HG02571 (cell line): ENCODE measurements around the gene LAMC2.
"Not testable (repeated sequence)": the region's sequence is repeated elsewhere in the genome, so short reads cannot be mapped to it uniquely, and the experiment has no call there.

Experiments used
- ATAC-seq: cut with Tn5 transposase; IDR thresholded peaks from one replicate; pipeline ENCODE4 v1.9.1; 2021; ENCODE audit warnings: mild to moderate bottlenecking, moderate library complexity; ENCODE audit not compliant: unreplicated experiment

The LAMC2 gene

DNA sequence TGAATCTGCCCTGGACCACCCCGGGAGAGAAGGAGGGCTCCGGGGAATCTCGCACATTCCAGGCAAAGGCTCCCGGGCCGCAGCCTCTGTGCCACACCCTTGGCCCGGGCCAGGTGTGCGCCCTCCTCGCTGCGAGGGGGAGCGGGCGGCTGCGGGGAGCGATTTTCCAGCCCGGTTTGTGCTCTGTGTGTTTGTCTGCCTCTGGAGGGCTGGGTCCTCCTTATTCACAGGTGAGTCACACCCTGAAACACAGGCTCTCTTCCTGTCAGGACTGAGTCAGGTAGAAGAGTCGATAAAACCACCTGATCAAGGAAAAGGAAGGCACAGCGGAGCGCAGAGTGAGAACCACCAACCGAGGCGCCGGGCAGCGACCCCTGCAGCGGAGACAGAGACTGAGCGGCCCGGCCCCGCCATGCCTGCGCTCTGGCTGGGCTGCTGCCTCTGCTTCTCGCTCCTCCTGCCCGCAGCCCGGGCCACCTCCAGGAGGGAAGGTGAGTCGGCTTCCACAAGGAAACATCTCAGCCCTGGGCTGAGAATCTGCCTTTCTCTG is at the start of gene LAMC2:
Gene LAMC2 (plus strand): TSS at position 324 of the 550 bp plus-strand sequence. CDS start 89 bp downstream, at position 413.
- ATAC-seq, result no peak

GRCh38 chr1:183137782-183138181 is 48.3 kb upstream of the LAMC2 start:
- no peak for ATAC-seq

GRCh38 chr1:183138301-183138700 is 47.8 kb upstream of the LAMC2 start:
- no peak for ATAC-seq

DNA sequence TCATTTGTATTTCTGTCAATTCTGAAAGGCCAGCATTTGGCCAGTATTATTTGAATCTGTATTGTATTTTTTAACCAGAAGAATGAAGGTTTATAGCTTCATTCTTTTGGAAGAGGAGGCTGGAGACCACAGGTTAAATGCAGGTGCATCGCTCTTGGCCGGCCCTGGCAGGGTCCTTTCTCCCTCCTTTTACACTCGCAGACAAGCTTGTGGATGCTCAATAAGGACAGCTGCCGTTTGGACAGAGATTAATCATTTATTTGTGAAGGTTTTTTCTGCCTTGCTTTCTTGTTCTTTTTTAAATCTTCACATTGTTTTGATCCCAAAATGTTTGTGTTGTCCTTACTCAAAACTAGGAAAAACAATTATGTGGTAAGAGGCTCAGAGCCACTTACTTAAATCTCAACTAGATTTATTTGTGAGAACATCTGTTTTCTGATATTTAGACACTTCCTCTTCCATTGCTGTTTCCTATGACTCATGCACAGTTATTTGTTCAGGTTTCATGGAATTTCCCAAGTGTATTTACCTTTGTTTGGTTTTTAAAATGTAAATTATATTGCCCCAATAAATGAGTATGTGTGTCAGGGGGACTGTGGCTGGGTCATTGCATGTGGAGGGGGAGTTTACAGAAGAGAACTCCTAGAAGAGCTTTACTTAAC is 46.7 kb upstream of the LAMC2 start:
- no peak for ATAC-seq

DNA sequence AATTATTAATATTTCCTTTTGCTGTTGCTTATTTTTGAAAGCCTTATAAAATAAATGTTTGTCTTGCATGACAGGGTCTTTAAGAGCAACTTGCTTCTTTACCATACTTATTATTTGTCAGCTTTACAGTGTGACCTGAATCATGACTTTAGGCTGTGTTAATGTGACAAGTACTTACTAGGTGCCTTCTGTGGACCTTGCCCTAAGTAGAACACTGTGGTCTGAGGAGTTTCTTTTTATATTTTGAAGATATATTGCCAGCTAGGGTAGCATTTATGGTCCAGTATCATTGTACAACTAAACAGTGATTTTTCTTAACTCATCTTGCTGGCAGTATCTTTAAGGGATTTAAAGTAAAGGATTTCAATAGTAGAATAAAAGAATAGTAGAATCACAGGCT is 45.4 kb upstream of the LAMC2 start:
- ATAC-seq, result no peak

DNA sequence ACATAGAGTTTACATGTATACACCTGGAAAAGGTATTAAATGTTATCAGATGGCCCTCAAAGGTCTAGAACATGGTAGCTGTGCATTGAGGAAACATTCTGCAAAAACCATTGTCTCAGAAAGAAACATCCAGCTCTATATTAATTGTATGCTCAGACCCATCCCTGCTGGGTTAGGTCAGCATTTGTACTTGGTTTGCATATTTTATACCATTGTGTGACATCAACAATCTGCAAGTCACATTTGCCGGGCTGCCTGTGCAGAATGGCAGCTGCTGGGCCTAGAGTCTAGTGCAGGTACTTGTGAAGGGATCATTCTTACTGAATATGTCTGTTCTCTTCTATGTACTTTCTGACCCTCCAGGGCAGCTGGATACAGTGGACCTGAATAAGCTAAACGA is 43.9 kb upstream of the LAMC2 start:
- ATAC-seq, result no peak

- ATAC-seq, result no peak
Observed at GRCh38 chr1:183143576-183144315, 42.3 kb upstream of the LAMC2 start.

DNA sequence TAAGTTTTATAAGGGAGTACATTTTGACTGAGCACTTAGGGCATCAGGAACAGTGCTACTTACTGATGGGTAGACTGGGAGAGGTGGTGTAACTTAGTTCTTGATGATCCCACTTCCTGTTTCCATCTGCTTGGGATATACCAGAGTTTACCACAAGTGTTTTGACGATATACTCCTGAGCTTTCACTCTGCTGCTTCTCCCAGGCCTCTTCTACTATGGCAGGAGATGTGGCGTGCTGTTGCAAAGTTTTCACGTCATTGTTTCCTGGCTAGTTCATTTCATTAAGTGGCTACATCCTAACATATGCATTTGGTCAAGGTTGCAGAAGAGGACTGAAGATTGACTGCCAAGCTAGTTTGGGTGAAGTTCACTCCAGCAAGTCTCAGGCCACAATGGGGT is 41.3 kb upstream of the LAMC2 start:
- ATAC-seq, result no peak

DNA sequence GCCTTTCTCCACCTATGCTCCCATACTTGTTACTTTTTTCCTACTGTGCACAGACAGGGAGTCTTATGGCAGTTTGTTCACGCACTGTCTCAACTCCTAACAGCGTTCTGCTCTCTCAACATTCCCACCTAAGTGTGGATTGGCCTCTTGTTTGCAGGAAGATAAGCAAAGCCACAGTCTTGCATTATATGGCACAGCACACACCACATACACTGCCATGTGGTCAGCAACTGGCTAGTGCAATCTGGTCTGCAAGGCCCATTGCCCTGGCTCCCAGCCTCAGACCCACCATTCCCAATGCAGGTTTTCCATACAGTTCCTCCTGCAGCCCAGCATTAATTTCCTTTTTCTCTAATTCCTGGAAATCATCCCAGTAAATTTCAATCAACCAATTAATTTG is 38.3 kb upstream of the LAMC2 start:
- no peak for ATAC-seq

DNA sequence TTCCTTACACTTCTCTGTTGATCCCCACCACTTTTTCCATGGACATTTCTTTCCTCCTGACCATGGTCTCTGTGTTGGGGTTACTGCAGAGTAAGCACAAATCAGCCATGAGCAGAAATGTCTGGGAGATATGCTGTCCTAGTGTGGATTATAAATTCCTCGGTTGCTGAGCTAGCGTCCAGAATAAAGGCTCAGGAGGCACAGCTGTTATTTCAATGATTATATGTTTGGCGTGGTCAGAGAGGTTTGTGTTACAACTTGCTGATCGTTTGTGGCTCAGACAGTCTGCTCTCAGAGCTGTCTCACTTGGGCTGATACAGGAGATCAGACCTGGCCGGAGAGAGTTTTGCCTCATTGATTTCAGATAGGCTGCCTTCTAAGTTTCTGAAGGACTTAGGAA is 37.5 kb upstream of the LAMC2 start:
- no peak for ATAC-seq

GRCh38 chr1:183149273-183149672 is 36.8 kb upstream of the LAMC2 start:
- ATAC-seq, result no peak

DNA sequence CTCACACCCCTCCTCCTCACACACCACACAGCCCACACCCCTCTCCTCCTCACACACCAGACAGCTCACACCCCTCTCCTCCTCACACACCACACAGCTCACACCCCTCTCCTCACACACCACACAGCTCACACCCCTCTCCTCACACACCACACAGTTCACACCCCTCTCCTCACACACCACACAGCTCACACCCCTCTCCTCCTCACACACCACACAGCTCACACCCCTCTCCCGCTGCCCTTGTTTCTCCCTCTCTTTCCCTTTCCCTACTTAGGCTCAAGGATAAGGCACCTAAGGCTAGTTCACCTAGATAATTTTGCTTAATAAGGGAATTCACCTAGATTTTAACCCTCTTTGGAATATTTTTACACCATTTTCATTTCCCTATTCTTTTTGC is 36.0 kb upstream of the LAMC2 start:
- not testable (repeated sequence) for ATAC-seq

- ATAC-seq, result no peak
Observed at GRCh38 chr1:183150445-183150844, 35.6 kb upstream of the LAMC2 start.

- no peak for ATAC-seq
Observed at GRCh38 chr1:183152180-183152579, 33.9 kb upstream of the LAMC2 start.

- ATAC-seq, result no peak
Observed at GRCh38 chr1:183155939-183156338, 30.1 kb upstream of the LAMC2 start.

DNA sequence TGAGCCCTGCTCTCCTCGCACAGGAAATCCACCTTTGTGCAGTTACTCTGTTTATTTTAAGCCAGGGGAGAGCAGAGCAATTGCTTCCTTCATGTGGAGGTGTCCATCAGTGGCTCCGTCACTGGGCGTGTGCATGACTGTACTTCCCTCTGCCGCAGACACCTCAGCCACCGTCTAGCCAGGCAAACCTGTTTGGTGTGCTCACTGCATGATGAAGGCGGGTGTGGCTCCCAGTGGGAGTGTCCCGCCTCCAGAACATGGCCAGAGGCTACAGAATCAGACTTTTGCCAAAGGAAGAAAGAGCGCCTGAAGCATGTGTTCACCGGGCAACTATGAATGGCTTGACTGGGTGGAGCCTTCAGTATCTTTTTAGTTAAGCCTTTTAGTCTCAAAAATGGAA is 26.1 kb upstream of the LAMC2 start:
- ATAC-seq, result no peak

- ATAC-seq, result no peak
Observed at GRCh38 chr1:183161391-183161790, 24.7 kb upstream of the LAMC2 start.

- no peak for ATAC-seq
Observed at GRCh38 chr1:183163316-183163715, 22.7 kb upstream of the LAMC2 start.

DNA sequence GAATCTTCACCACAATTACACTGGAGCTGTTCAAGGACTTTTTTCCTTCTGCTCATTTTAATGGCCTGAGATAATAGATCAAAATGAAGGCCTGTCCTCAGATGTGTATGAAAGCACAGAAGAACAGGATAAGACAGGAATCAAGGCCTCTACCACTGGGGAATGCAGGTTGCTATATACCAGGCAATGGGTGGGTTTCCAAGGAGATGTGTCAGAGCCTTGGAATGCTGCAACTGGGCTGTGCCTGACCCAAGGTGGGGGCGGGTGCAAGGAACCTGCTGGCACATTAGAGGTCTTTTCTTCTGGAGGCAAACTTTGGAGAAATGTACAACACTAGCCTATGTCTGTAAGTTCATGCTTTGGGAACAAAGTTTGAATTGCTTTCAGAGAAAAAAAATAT is 21.7 kb upstream of the LAMC2 start:
- no peak for ATAC-seq

- no peak for ATAC-seq
Observed at GRCh38 chr1:183164963-183165362, 21.1 kb upstream of the LAMC2 start.

- ATAC-seq, result no peak
Observed at GRCh38 chr1:183165456-183165855, 20.6 kb upstream of the LAMC2 start.

- no peak for ATAC-seq
Observed at GRCh38 chr1:183166454-183166853, 19.6 kb upstream of the LAMC2 start.
